HG02981 (cell line): ENCODE results near the gene PRPS2.
A peak's percentile ranks its signal among the peaks of the same experiment; 100 is the strongest.

Source experiments
- ATAC-seq: cut with Tn5 transposase; IDR thresholded peaks from one replicate; pipeline ENCODE4 v1.9.1; 2021; ENCODE audit warnings: mild to moderate bottlenecking, moderate library complexity; ENCODE audit not compliant: unreplicated experiment

Gene PRPS2

GRCh38 chrX:12811658-12812057 lies 20.4 kb downstream of the PRPS2 start:
- no peak for ATAC-seq

- ATAC-seq: no peak
These were observed 23.2 kb downstream of the PRPS2 start for GRCh38 chrX:12814420-12814819.

- ATAC-seq: no peak
These were observed 26.3 kb downstream of the PRPS2 start for GRCh38 chrX:12817528-12817927.

GRCh38 chrX:12819222-12819621 lies 28.0 kb downstream of the PRPS2 start:
- ATAC-seq: no peak

- no peak for ATAC-seq
These were observed 29.5 kb downstream of the PRPS2 start for GRCh38 chrX:12820737-12821136.

- ATAC-seq: no peak
These were observed 33.7 kb downstream of the PRPS2 start for GRCh38 chrX:12824944-12825343.

- no peak for ATAC-seq
These were observed 34.6 kb downstream of the PRPS2 start for GRCh38 chrX:12825801-12826200.

GRCh38 chrX:12843061-12843667 lies 52.0 kb downstream of the PRPS2 start:
- peak; percentile 16 for ATAC-seq

- peak; percentile 89 for ATAC-seq
These were observed 52.6 kb downstream of the PRPS2 start for GRCh38 chrX:12843668-12844279.

- ATAC-seq: no peak
These were observed 53.1 kb downstream of the PRPS2 start for GRCh38 chrX:12844319-12844718.

GRCh38 chrX:12865359-12865758 lies 74.1 kb downstream of the PRPS2 start:
- no peak for ATAC-seq

GRCh38 chrX:12866451-12867377 lies 75.5 kb downstream of the PRPS2 start, which contains the start of gene TLR7:
TLR7 (plus strand) TSS chrX:12867072; CDS start chrX:12867579, 507 bp downstream.
- no peak for ATAC-seq

GRCh38 chrX:12867685-12868084 lies 76.5 kb downstream of the PRPS2 start:
- ATAC-seq: no peak

GRCh38 chrX:12868747-12869146 lies 77.5 kb downstream of the PRPS2 start:
- peak; percentile 50 for ATAC-seq

GRCh38 chrX:12871257-12871656 lies 80.0 kb downstream of the PRPS2 start:
- no peak for ATAC-seq

- ATAC-seq: no peak
These were observed 81.5 kb downstream of the PRPS2 start for GRCh38 chrX:12872741-12873140.
